MCF 10A (cell line): ENCODE data around the gene LCN9. TPM values are rescaled to one million over a fixed set of nuclear protein-coding genes. Genes with fewer than 3 reads are reported as not detected.

Source experiments
- BruUV-seq: library from RNA; stranded (reverse); fragments of 400-500 nt; replicated peaks from 2 replicates; lab custom pipeline; 2021; lab: Mats Ljungman, UMichigan
- CTCF ChIA-PET: fragments of 300-600 bp; sonication (Branson Sonifier 250); formaldehyde crosslinking; extraction: SDS; loops from one replicate; lab custom pipeline; 2021; ENCODE audit warnings: antibody characterized with exemption, inconsistent platforms; lab: Yijun Ruan, JAX
- POLR2A ChIA-PET: fragments of 300-600, 350-650 bp; sonication (Branson Sonifier 250); formaldehyde crosslinking; extraction: SDS; loops from one replicate; lab custom pipeline; 2020; ENCODE audit warnings: antibody characterized with exemption, inconsistent platforms; lab: Yijun Ruan, JAX
- DNase-seq: peaks from one replicate; pipeline ENCODE4 v3.0.0-alpha.2; 2018; ENCODE audit not compliant: unreplicated experiment
- H3K27ac Mint-ChIP-seq: one replicate; pipeline ENCODE4 v1.8.0; 2022; ENCODE audit warnings: mild to moderate bottlenecking, low read depth, mixed read lengths; ENCODE audit not compliant: unreplicated experiment
- H3K27me3 Mint-ChIP-seq: one replicate; pipeline ENCODE4 v1.8.0; 2022; ENCODE audit warnings: mixed read lengths; ENCODE audit not compliant: insufficient read depth, unreplicated experiment
- H3K36me3 Mint-ChIP-seq: one replicate; pipeline ENCODE4 v1.8.0; 2022; ENCODE audit warnings: mild to moderate bottlenecking, moderate library complexity, mixed read lengths; ENCODE audit not compliant: insufficient read depth, unreplicated experiment
- H3K4me1 Mint-ChIP-seq: one replicate; pipeline ENCODE4 v1.8.0; 2022; ENCODE audit warnings: mixed read lengths; ENCODE audit not compliant: insufficient read depth, unreplicated experiment
- H3K4me3 Mint-ChIP-seq: one replicate; pipeline ENCODE4 v1.8.0; 2022; ENCODE audit warnings: mild to moderate bottlenecking, moderate library complexity, mixed read lengths; ENCODE audit not compliant: unreplicated experiment
- H3K9me3 Mint-ChIP-seq: one replicate; pipeline ENCODE4 v1.8.0; 2022; ENCODE audit warnings: mixed read lengths; ENCODE audit not compliant: unreplicated experiment
- CTCF ChIP-seq: fragments of 200-600 bp; IDR thresholded peaks from one replicate; pipeline ENCODE4 v1.8.0; 2022; ENCODE audit warnings: antibody characterized with exemption, mild to moderate bottlenecking; ENCODE audit not compliant: unreplicated experiment
- intact Hi-C: fragments of 100-400 bp; cut with micrococcal nuclease; formaldehyde crosslinking; loops from 2 replicates; pipeline ENCODE4 v1.14.1; 2022
- total RNA-seq: library from RNA; stranded (reverse); gene quantifications from 2 replicates; pipeline ENCODE4 v1.2.3, GENCODE V29; 2022

The LCN9 gene
- total RNA-seq, 1 experiment from 2014 or later: not detected

GRCh38 chr9:135701067-135701958, 38.2 kb downstream of the LCN9 start:
- TF ChIP-seq CTCF: no peak
- DNase-seq: no peak
- Mint-ChIP-seq H3K9me3 (no peaks in the 10 kb centered on the region), H3K4me3 (no peak overlapping the region), H3K27me3 (no peaks in the 10 kb centered on the region), H3K4me1 (no peaks in the 10 kb centered on the region), H3K36me3 (no peaks in the 10 kb centered on the region), H3K27ac (no peak overlapping the region)
- CTCF ChIA-PET: interaction anchor here (1.0 to 1.8 kb wide), 3 partner anchors 8 to 12 kb away, joined by 4 to 5 read pairs (median 5); no protein-coding TSS in a partner anchor
- no TSS peak for BruUV-seq
- POLR2A ChIA-PET: no interaction called here
- intact Hi-C loops: loop anchor here (10.0 kb wide), 1 partner anchor 97 kb away; no protein-coding TSS in a partner anchor

GRCh38 chr9:135701959-135702721, 39.0 kb downstream of the LCN9 start, which contains the start of gene KCNT1:
Gene KCNT1 (plus strand): TSS chr9:135702185. CDS start chr9:135702259, 74 bp downstream.
- peak; percentile 54 for DNase-seq
- CTCF ChIA-PET: interaction anchor here (0.7 to 1.8 kb wide), 6 partner anchors 8 to 260 kb away, joined by 3 to 7 read pairs (median 4); no protein-coding TSS in a partner anchor

GRCh38 chr9:135703726-135704125, 40.6 kb downstream of the LCN9 start:
- ChIA-PET CTCF (interaction anchor here (0.5 to 0.9 kb wide), 2 partner anchors 39 to 1084 kb away, joined by 3 read pairs; no protein-coding TSS in a partner anchor), POLR2A (no interaction called here)
- Mint-ChIP-seq H3K27me3 (peaks cover 9% of the 10 kb centered on the region), H3K36me3 (no peaks in the 10 kb centered on the region), H3K27ac (no peak overlapping the region), H3K4me3 (no peak overlapping the region), H3K9me3 (no peaks in the 10 kb centered on the region), H3K4me1 (no peaks in the 10 kb centered on the region)
- intact Hi-C loops: loop anchor here (10.0 kb wide), 1 partner anchor 99 kb away; no protein-coding TSS in a partner anchor
- DNase-seq: no peak
- TF ChIP-seq CTCF: no peak
- no TSS peak for BruUV-seq

More at GRCh38 chr9:135701959-135702721, 39.0 kb downstream of the LCN9 start, which contains the start of gene KCNT1:
- Mint-ChIP-seq H3K9me3 (no peaks in the 10 kb centered on the region), H3K27ac (no peak within 1 kb of the TSS), H3K4me1 (no peaks in the 10 kb centered on the region), H3K36me3 (no peaks in the 10 kb centered on the region), H3K27me3 (no peaks in the 10 kb centered on the region), H3K4me3 (no peak within 1 kb of the TSS)
- POLR2A ChIA-PET: interaction anchor here (0.8 kb wide), 1 partner anchor 10 kb away, joined by 6 read pairs; no protein-coding TSS in a partner anchor
- intact Hi-C loops: loop anchor here (10.0 kb wide), 1 partner anchor 97 kb away; no protein-coding TSS in a partner anchor
- BruUV-seq: no TSS peak
- TF ChIP-seq CTCF: peak; percentile 94
